OCI-LY3 (cell line): ENCODE results near the gene ABCG1.

Experiments used
- H2AFZ ChIP-seq: fragments of 200-600, 300-600 bp; shearing (Covaris generic); 2 replicates; pipeline ENCODE4 v1.6.0; 2014; ENCODE audit warnings: antibody characterized with exemption, low read depth, low read length
- H3K27ac ChIP-seq: fragments of 200-600, 300-600 bp; sonication (generic); 2 replicates; pipeline ENCODE4 v1.5.1; 2014; ENCODE audit warnings: mild to moderate bottlenecking, low read length, moderate library complexity, mixed read lengths
- H3K27me3 ChIP-seq: fragments of 200-600, 300-600 bp; sonication (generic); 2 replicates; pipeline ENCODE4 v1.6.1; 2014; ENCODE audit warnings: low read depth, low read length, mixed read lengths
- H3K36me3 ChIP-seq: fragments of 200-600, 300-600 bp; sonication (generic); replicated peaks from 2 replicates; pipeline ENCODE3; 2014; ENCODE audit warnings: low read depth, low read length, mixed read lengths
- H3K4me1 ChIP-seq: fragments of 300-600, 200-600 bp; sonication (generic); 2 replicates; pipeline ENCODE4 v1.6.1; 2014; ENCODE audit warnings: low read length, mixed read lengths
- H3K4me2 ChIP-seq: fragments of 200-600, 300-600 bp; sonication (generic); 2 replicates; pipeline ENCODE4 v1.6.1; 2014; ENCODE audit warnings: low read length, mixed read lengths
- H3K4me3 ChIP-seq: fragments of 300-600, 200-600 bp; sonication (generic); 2 replicates; pipeline ENCODE4 v1.5.1; 2014; ENCODE audit warnings: antibody characterized with exemption, mild to moderate bottlenecking, low read length, moderate library complexity
- H3K79me2 ChIP-seq: fragments of 300-600, 200-600 bp; shearing (Covaris generic); 2 replicates; pipeline ENCODE4 v1.6.1; 2014; ENCODE audit warnings: mild to moderate bottlenecking, low read length, mixed read lengths
- H3K9ac ChIP-seq: fragments of 300-600, 200-600 bp; shearing (Covaris generic); 2 replicates; pipeline ENCODE4 v1.6.0; 2014; ENCODE audit warnings: mild to moderate bottlenecking, low read length, moderate library complexity
- H3K9me3 ChIP-seq: fragments of 200-600, 300-600 bp; shearing (Covaris generic); 2 replicates; pipeline ENCODE4 v1.6.1; 2014; ENCODE audit warnings: low read length, mixed read lengths; ENCODE audit not compliant: insufficient read depth
- H4K20me1 ChIP-seq: fragments of 200-600, 300-600 bp; sonication (generic); 2 replicates; pipeline ENCODE4 v1.6.1; 2016; ENCODE audit warnings: low read length, mixed read lengths; ENCODE audit not compliant: insufficient read depth
- CTCF ChIP-seq: fragments of 200-600, 300-600 bp; sonication (generic); IDR thresholded peaks from 2 replicates; pipeline ENCODE4 v1.5.1; 2014; ENCODE audit warnings: antibody characterized with exemption, low read length, low read depth
- EZH2phosphoT487 ChIP-seq: fragments of 200-600 bp; shearing (Covaris generic); IDR thresholded peaks from 2 replicates; pipeline ENCODE4 v1.6.1; 2018; ENCODE audit warnings: antibody characterized with exemption, mixed run types, low read depth

The ABCG1 gene

DNA sequence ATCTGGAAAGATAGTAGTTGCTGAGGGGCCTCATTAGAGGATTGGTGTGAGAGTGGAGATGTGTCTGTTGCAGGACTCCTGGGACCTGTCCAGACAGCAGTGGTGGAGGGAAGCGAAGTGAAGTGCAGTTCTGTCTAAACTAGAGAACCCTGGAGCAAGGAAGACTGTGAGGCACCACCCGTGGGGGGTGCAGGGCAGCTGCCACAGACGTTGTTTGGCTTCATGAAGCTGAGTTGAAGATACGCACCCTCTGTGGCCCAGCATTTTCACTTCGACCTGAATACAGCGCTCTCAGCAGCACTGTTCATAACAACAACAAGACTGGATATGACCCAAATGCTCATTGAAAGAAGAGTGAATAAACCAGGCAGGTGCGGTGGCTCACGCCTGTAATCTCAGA, 29.3 kb downstream of the ABCG1 start:
- no peak overlapping the region for H3K27ac ChIP-seq
- H2AFZ ChIP-seq: no peak overlapping the region
- no peaks in the 10 kb centered on the region for H4K20me1 ChIP-seq
- peaks cover 30% of the 10 kb centered on the region for H3K27me3 ChIP-seq
- no peaks in the 10 kb centered on the region for H3K36me3 ChIP-seq
- no peak overlapping the region for H3K4me2 ChIP-seq
- no peak for TF ChIP-seq EZH2phosphoT487
- no peak for TF ChIP-seq CTCF
- H3K4me3 ChIP-seq: no peak overlapping the region
- no peak overlapping the region for H3K9ac ChIP-seq
- H3K4me1 ChIP-seq: peaks cover 24% of the 10 kb centered on the region
- no peaks in the 10 kb centered on the region for H3K79me2 ChIP-seq
- no peaks in the 10 kb centered on the region for H3K9me3 ChIP-seq

GRCh38 chr21:42248783-42249597, 30.1 kb downstream of the ABCG1 start:
- Histone ChIP-seq H3K4me1 (peaks cover 24% of the 10 kb centered on the region), H3K27me3 (peaks cover 30% of the 10 kb centered on the region), H3K4me2 (peak overlapping the region; percentile 66), H4K20me1 (no peaks in the 10 kb centered on the region), H3K9me3 (no peaks in the 10 kb centered on the region), H3K4me3 (peak overlapping the region; percentile 24; the same call in 1 of the 2 replicates), H3K79me2 (no peaks in the 10 kb centered on the region), H3K9ac (no peak overlapping the region; the same call in 1 of the 2 replicates), H3K36me3 (no peaks in the 10 kb centered on the region), H3K27ac (peak overlapping the region; percentile 39), H2AFZ (no peak overlapping the region)
- TF ChIP-seq EZH2phosphoT487: no peak
- TF ChIP-seq CTCF: no peak

DNA sequence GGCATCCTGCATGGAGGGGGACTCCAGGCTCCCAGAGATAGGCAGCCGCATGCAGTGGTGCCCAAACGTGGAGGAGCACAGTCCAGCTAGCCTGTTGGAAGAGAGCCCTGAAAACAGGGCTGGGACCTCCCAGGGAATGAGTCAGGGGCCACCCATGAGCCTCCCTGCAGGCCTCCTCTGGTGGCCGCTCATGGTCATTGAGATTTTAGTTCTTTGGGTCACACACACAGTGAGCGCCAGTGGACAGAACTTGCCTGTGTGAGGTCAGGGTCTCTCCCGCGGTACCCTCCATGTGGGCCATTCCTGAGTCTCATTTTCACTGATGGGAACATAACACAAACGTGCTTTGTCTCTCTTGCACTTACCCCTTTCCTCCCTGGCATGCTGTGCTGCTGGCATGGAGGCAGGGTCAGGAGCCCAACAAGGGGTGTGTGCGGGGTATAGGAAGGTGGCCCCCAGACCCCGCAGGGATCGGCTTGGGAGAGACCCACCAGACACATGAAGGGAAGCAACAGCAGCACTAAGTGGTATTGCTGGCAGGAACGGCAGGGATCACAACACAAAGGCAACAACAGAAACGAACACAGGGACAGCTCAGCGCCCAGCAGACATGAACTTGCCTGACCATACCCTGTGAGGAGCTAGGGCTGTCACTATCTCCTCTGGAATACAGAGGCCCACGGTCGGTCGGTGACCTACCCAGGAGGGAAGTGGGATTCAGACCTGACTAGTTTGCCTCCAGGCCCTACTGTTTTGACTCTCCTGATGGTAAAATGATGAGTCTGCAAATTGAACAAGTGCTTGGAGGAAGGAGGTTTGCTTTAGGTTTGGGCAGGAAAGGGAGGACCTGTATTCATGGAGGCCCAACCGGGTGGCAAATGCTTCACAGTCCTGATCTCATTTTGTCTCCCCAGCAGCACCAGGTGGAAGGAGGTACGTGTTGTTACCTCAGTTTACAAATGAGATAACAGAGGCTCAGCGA, 31.8 kb downstream of the ABCG1 start:
- Histone ChIP-seq H4K20me1 (no peaks in the 10 kb centered on the region), H3K27me3 (peaks cover 20% of the 10 kb centered on the region), H3K9ac (no peak overlapping the region), H3K4me3 (no peak overlapping the region), H3K9me3 (no peaks in the 10 kb centered on the region), H3K4me1 (peaks cover 32% of the 10 kb centered on the region), H3K79me2 (no peaks in the 10 kb centered on the region), H3K36me3 (no peaks in the 10 kb centered on the region), H3K4me2 (no peak overlapping the region), H3K27ac (no peak overlapping the region), H2AFZ (no peak overlapping the region)
- TF ChIP-seq CTCF (no peak), EZH2phosphoT487 (no peak)

GRCh38 chr21:42251654-42252324, 32.8 kb downstream of the ABCG1 start:
- H3K9me3 ChIP-seq: no peaks in the 10 kb centered on the region
- H3K79me2 ChIP-seq: no peaks in the 10 kb centered on the region
- H4K20me1 ChIP-seq: no peaks in the 10 kb centered on the region
- no peak overlapping the region for H2AFZ ChIP-seq
- no peaks in the 10 kb centered on the region for H3K36me3 ChIP-seq
- H3K4me3 ChIP-seq: no peak overlapping the region
- no peak overlapping the region for H3K4me2 ChIP-seq
- H3K9ac ChIP-seq: no peak overlapping the region
- no peak for TF ChIP-seq EZH2phosphoT487
- no peak for TF ChIP-seq CTCF
- peaks cover 13% of the 10 kb centered on the region for H3K27me3 ChIP-seq
- no peak overlapping the region for H3K27ac ChIP-seq
- H3K4me1 ChIP-seq: peaks cover 32% of the 10 kb centered on the region
